Measurements from ENCODE around the gene VMAC.
"Not testable (repeated sequence)": the region's sequence is repeated elsewhere in the genome, so short reads cannot be mapped to it uniquely, and the experiment has no call there.

- TF ChIP-seq EZH2phosphoT487 (IDR thresholded peaks at IDR 0.05; ENCODE audit: insufficient read depth, low read depth); EZH2 (IDR thresholded peaks at IDR 0.05; ENCODE audit: insufficient read depth, poor library complexity, severe bottlenecking): not testable (repeated sequence)
Observed at GRCh38 chr19:5855151-5855550, 49.5 kb upstream of the VMAC start.

Data from GM23248 (cell line).